Uterus (tissue), 4 donors: ENCODE data around the gene CAPN13. TPM values are rescaled to one million over a fixed set of nuclear protein-coding genes. Genes with fewer than 3 reads are reported as not detected.

Source experiments
- DNase-seq, 2 donors: peaks; one replicate each; pipeline ENCODE4 v3.0.0-alpha.2; 2019 to 2020
- H3K27ac ChIP-seq, 2 donors: fragments of 200-600 bp; sonication (generic); 1 replicate in 1 of 2; 2 replicates in 1 of 2; pipeline ENCODE4 v1.5.1; 2016 to 2018
- H3K27me3 ChIP-seq, 2 donors: fragments of 200-600 bp; sonication (generic); one replicate each; pipeline ENCODE4 v1.5.1; 2018 to 2019; ENCODE audit warnings: control low read depth in 1 of 2
- H3K36me3 ChIP-seq, 2 donors: fragments of 200-600 bp; sonication (generic); one replicate each; pipeline ENCODE4 v1.5.1; 2019; ENCODE audit warnings: control low read depth in 1 of 2
- H3K4me1 ChIP-seq, 2 donors: fragments of 200-600 bp; sonication (generic); one replicate each; pipeline ENCODE4 v1.5.1; 2018 to 2019; ENCODE audit warnings: control low read depth in 1 of 2
- H3K4me3 ChIP-seq, 2 donors: fragments of 200-600 bp; sonication (generic); 1 replicate in 1 of 2; 2 replicates in 1 of 2; pipeline ENCODE4 v1.5.1; 2018 to 2019; ENCODE audit warnings: mild to moderate bottlenecking in 1 of 2
- H3K9me3 ChIP-seq, 2 donors: fragments of 200-600 bp; sonication (generic); one replicate each; pipeline ENCODE4 v1.5.1; 2019; ENCODE audit warnings: control low read depth in 1 of 2
- CTCF ChIP-seq, 4 experiments: fragments of 200-600 bp in 2 of 4; fragments of 450-650 bp in 2 of 4; sonication (generic) in 2 of 4; IDR thresholded peaks; one replicate each; pipeline ENCODE4 v1.5.1; 2016 to 2019; ENCODE audit warnings: antibody characterized with exemption in 4 of 4, mild to moderate bottlenecking in 2 of 4, moderate library complexity in 1 of 4
- POLR2A ChIP-seq, 2 donors: fragments of 450-650 bp; IDR thresholded peaks; one replicate each; pipeline ENCODE4 v1.6.1; 2016; ENCODE audit warnings: antibody characterized with exemption in 2 of 2, mild to moderate bottlenecking in 1 of 2, moderate library complexity in 1 of 2
- intact Hi-C: fragments of 100-400 bp; cut with DNase I; formaldehyde crosslinking; loops from one replicate; pipeline ENCODE4 v1.15.1; 2023; ENCODE audit warnings: low total_unique reads
- total RNA-seq, 4 donors: library from RNA; depleted of rRNA in 3 of 4; stranded (reverse); fragments of >200 nt in 3 of 4; gene quantifications; one replicate each; pipeline versions ENCODE4 v1.1.0 to v1.2.4, GENCODE V29; 2014 to 2023
- donor health status: DM: yes; HTN: yes; CAD: no.

The CAPN13 gene
- total RNA-seq, 4 donors from 2014 or later = 0.76 TPM; not detected in 3

GRCh38 chr2:30747206-30747605 is 60.0 kb downstream of the CAPN13 start:
- intact Hi-C loops = no loop called here
- no peaks in the 10 kb centered on the region for H3K9me3 ChIP-seq

GRCh38 chr2:30744823-30745222 is 62.4 kb downstream of the CAPN13 start:
- intact Hi-C loops = no loop called here
- Histone ChIP-seq H3K4me1 (no peaks in the 10 kb centered on the region), H3K27ac (no peak overlapping the region), H3K27me3 (no peaks in the 10 kb centered on the region), H3K9me3 (no peaks in the 10 kb centered on the region), H3K36me3 (no peaks in the 10 kb centered on the region), H3K4me3 (no peak overlapping the region)
- TF ChIP-seq POLR2A (IDR thresholded peaks at IDR 0.05) = no peak
- no peak for TF ChIP-seq CTCF (IDR thresholded peaks at IDR 0.05)
- no peak for DNase-seq

More at GRCh38 chr2:30747206-30747605, 60.0 kb downstream of the CAPN13 start:
- H3K36me3 ChIP-seq = no peaks in the 10 kb centered on the region
- DNase-seq = no peak
- no peak for TF ChIP-seq CTCF (IDR thresholded peaks at IDR 0.05)
- TF ChIP-seq POLR2A (IDR thresholded peaks at IDR 0.05) = no peak
- H3K4me3 ChIP-seq = no peak overlapping the region
- H3K4me1 ChIP-seq = no peaks in the 10 kb centered on the region
- no peak overlapping the region for H3K27ac ChIP-seq
- no peaks in the 10 kb centered on the region for H3K27me3 ChIP-seq

- TF ChIP-seq CTCF (IDR thresholded peaks at IDR 0.05) = no peak
- no peak for TF ChIP-seq POLR2A (IDR thresholded peaks at IDR 0.05)
- intact Hi-C loops = no loop called here
- H3K4me3 ChIP-seq = no peak overlapping the region
- no peaks in the 10 kb centered on the region for H3K27me3 ChIP-seq
- no peak for DNase-seq
- H3K27ac ChIP-seq = no peak overlapping the region
- no peaks in the 10 kb centered on the region for H3K9me3 ChIP-seq
- no peaks in the 10 kb centered on the region for H3K36me3 ChIP-seq
- H3K4me1 ChIP-seq = no peaks in the 10 kb centered on the region
Measured at GRCh38 chr2:30741576-30741975, 65.7 kb downstream of the CAPN13 start.

- Histone ChIP-seq H3K36me3 (no peaks in the 10 kb centered on the region), H3K27me3 (no peaks in the 10 kb centered on the region), H3K9me3 (no peaks in the 10 kb centered on the region), H3K4me3 (no peak overlapping the region), H3K27ac (no peak overlapping the region), H3K4me1 (no peaks in the 10 kb centered on the region)
- intact Hi-C loops = no loop called here
- TF ChIP-seq CTCF (IDR thresholded peaks at IDR 0.05) (no peak), POLR2A (IDR thresholded peaks at IDR 0.05) (no peak)
- DNase-seq = no peak
Measured at GRCh38 chr2:30738141-30738911, 68.9 kb downstream of the CAPN13 start.

GRCh38 chr2:30737326-30737610 is 70.0 kb downstream of the CAPN13 start:
- H3K4me3 ChIP-seq = no peak overlapping the region
- DNase-seq = no peak
- no peaks in the 10 kb centered on the region for H3K9me3 ChIP-seq
- intact Hi-C loops = no loop called here
- H3K27me3 ChIP-seq = no peaks in the 10 kb centered on the region
- no peak for TF ChIP-seq CTCF (IDR thresholded peaks at IDR 0.05)
- TF ChIP-seq POLR2A (IDR thresholded peaks at IDR 0.05) = no peak
- no peak overlapping the region for H3K27ac ChIP-seq
- no peaks in the 10 kb centered on the region for H3K4me1 ChIP-seq
- H3K36me3 ChIP-seq = no peaks in the 10 kb centered on the region
